GM11168 (cell line): ENCODE results near the gene FAM227B.
"Not testable (repeated sequence)": the region's sequence is repeated elsewhere in the genome, so short reads cannot be mapped to it uniquely, and the experiment has no call there.

ENCODE experiments used
- in situ Hi-C: fragments of 300-500 bp; cut with MboI; formaldehyde crosslinking; loops from one replicate; pipeline ENCODE4 v1.12.0; 2022; ENCODE audit warnings: low sequenced_read_pairs; ENCODE audit not compliant: unreplicated experiment

The FAM227B gene

GRCh38 chr15:49406352-49407118 lies 214.1 kb downstream of the FAM227B start:
- in situ Hi-C loops, result loop anchor here (25.0 kb wide), 2 partner anchors 544 to 731 kb away; no protein-coding TSS in a partner anchor

DNA sequence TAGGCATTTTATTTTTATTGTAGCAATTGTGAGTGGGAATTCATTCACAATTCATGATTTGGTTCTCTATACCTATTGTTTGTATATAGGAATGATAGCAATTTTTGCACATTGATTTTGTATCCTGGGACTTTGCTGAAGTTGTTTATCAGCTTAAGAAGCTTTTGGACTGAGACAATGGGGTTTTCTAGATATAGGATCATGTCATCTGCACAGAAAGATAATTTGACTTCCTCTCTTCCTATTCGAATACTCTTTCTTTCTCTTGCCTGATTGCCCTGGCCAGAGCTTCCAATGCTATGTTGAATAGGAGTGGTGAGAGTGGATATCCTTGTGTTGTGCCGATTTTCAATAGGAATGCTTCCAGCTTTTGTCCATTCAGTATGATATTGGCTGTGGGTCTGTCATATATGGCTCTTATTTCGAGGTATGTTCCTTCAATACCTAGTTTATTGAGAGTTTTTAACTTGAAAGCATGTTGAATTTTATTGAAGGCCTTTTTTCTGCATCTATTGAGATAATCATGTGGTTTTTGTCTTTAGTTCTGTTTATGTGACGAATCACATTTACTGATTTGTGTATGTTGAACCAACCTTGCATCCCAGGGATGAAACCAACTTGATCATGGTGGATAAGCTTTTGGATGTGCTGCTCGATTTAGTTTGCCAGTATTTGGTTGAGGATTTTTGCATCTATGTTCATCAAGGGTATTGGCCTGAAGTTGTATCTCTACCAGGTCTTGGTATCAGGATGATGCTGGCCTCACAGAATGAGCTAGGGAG lies 217.9 kb downstream of the FAM227B start:
- in situ Hi-C loops, result loop anchor here (25.0 kb wide), 2 partner anchors 540 to 735 kb away; no protein-coding TSS in a partner anchor

DNA sequence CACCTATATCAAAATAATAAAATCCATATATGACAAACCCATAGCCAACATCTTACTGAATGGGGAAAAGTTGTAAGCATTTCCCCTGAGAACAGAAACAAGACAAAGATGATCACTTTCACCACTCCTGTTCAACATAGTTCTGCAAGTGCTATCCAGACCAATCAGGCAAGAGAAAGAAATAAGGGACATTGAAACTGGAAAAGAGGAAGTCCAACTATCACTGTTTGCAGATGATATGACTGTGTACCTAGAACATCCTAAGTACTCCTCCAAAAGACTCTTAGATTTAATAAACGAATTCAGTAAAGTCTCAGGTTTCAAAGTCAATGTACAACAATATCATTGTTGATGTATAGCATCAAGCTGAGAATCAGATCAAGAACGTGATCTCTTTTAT lies 233.1 kb downstream of the FAM227B start:
- in situ Hi-C loops, result no loop called here

DNA sequence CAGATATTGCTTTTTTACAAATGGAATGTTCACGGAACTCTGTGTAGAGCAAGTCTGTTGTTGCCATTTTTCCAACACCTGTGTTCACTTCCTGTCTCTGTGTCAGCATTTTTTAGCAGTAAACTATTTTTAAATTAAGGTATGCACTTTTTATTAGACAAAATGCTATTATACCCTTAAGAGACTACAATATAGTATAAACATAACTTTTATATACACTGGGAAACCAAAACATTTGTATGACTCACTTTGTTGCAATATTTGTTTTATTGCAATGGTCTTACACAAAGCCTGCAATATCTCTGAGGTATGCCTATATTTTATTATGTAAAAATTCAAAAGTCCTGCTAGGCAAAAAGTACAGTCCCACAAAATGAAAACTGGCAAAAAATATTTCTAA lies 237.4 kb downstream of the FAM227B start:
- in situ Hi-C loops, result no loop called here

- in situ Hi-C loops, result no loop called here
These were observed 238.2 kb downstream of the FAM227B start for GRCh38 chr15:49382394-49382793.

- in situ Hi-C loops, result no loop called here
These were observed 239.7 kb downstream of the FAM227B start for GRCh38 chr15:49380912-49381311.

DNA sequence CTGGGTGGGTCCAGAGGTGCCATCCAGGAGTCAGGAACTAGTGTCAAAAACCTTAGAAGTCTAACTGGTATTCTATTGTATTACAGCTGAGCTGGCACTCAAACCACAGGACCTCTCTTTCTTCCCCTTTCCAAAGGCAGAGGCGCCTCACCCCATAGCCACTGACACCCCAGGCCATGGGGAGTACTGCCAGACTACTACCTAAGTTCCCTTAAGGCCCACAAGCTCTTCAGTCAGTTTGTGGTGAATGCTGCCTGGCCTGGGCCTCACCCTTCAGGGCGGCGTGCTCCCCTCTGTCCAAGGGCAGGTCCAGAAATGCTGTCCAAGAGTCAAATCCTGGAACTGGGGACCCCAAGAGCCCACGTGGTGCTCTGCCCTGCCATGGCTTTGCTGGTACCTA lies 240.6 kb downstream of the FAM227B start:
- in situ Hi-C loops, result no loop called here

GRCh38 chr15:49372366-49372765 lies 248.3 kb downstream of the FAM227B start:
- in situ Hi-C loops, result no loop called here

DNA sequence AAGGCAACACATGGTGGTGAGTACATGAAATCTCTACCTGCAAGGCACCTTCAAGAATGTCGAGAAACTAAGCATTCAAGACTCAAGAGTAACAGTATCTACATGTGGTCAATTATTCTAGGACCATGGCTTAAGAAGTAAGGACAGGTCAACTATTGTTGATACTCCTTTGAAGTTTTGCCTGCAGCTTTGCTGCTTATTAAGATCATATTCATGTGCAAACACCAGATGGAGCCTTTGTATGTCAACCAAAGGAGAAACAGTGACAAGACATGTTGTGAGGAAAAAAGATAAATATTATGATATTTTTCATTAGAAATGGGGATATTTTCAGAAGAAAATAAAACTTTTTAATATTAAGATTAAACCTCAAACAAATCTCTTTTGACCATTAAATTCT lies 249.8 kb downstream of the FAM227B start:
- in situ Hi-C loops, result no loop called here

- in situ Hi-C loops, result no loop called here
These were observed 254.1 kb downstream of the FAM227B start for GRCh38 chr15:49366496-49366895.

DNA sequence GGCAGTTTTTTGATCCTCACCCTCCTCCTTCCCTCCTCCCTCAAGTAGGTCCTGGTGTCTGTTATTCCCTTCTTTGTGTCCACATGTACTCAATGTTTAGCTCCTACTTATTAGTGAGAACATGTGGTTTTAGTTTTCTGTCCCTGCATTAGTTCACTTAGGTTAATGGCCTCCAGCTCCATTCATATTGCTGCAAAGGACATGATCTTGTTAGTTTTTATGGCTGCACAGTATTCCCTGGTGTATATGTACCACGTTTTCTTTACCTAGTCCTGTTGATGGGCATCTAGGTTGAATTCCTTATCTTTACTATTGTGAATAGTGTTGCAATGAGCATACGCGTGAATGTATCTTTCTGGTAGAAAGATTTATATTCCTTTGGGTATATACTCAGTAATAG lies 259.2 kb downstream of the FAM227B start:
- in situ Hi-C loops, result no loop called here

GRCh38 chr15:49354439-49354838 lies 266.2 kb downstream of the FAM227B start:
- in situ Hi-C loops, result not testable (repeated sequence)

DNA sequence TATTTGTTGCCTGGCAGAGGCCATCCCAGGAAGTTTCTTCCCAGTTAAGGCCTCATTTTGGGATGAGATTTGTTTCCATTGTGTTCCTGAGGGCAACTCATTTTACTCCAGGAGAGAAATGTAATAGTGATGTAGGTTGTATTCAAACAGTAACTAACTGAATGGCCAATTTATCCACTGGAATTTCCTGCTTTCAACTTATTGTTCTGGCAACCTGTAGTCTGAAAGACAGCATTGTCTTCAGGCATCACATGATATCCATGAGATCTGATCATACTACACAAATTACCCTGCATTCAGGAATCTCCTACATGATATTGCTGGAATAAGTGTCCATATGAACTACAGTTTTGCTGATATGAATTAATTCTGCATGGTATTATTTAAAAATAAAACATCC lies 277.1 kb downstream of the FAM227B start:
- in situ Hi-C loops, result no loop called here

- in situ Hi-C loops, result no loop called here
These were observed 281.0 kb downstream of the FAM227B start for GRCh38 chr15:49339656-49340055.

GRCh38 chr15:49331951-49332350 lies 288.7 kb downstream of the FAM227B start:
- in situ Hi-C loops, result no loop called here

DNA sequence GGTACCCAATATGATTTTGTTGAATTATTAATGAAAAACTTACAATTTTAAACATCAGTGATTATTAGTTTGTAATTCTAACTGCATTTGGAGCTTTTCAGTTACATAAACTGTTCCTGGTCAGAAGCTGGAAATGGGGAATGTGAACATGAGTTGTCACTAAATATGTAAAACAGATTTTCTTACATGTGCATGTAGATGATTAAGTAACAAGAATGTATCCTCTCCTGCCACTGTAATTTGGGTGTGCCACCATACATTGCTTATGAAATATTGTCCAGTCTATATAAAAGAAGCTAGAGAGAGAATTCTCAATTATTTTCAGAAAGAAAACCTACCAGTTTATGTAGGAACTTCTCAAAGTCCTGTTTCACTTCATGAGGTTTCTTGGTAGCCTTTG lies 289.2 kb downstream of the FAM227B start:
- in situ Hi-C loops, result no loop called here

- in situ Hi-C loops, result no loop called here
These were observed 290.5 kb downstream of the FAM227B start for GRCh38 chr15:49330166-49330565.

DNA sequence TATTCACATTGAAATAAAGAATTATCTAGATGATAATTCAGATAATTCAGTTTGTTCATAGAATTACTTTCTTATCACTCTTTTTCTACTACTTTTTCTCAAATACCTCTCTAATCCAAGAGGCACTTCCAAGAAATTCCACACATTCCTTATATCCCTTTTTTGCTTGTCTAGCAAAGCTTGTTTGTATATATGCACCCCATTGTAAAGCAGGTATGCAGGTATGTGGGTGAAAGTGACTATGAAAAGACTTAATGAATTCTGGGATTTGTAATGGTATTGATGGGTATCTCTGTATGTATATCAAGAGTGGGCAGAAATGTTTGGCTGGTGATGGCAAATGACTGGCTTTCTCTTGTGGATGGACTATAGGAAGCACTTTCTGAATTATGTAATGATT lies 291.7 kb downstream of the FAM227B start:
- in situ Hi-C loops, result no loop called here

- in situ Hi-C loops, result no loop called here
These were observed 292.7 kb downstream of the FAM227B start for GRCh38 chr15:49327927-49328326.

- in situ Hi-C loops, result no loop called here
These were observed 297.4 kb downstream of the FAM227B start for GRCh38 chr15:49323207-49323606.

DNA sequence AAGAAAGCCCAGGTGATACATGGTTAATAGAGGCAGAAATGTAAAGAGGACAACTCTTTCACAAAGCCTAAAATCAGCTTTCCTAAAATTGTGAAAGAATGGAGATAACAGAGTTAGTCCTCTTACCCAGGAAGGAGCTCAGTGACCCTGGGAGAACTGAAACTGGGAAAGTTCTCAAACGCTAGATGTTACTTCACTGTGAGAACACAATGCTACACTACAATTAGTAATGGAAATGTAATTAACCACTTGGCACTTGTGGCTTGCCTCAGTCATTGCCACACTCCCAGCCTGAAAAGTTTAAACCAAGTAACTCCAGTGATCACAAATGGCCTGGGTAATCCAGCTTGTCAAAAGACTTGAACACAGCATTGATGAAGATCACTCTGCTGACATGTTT lies 300.3 kb downstream of the FAM227B start:
- in situ Hi-C loops, result no loop called here
